Nephron progenitor cell (in vitro differentiated cells): ENCODE measurements around the gene GPR37L1.
"Not testable (repeated sequence)": the region's sequence is repeated elsewhere in the genome, so short reads cannot be mapped to it uniquely, and the experiment has no call there.

Source experiments
- DNase-seq: peaks from one replicate; pipeline ENCODE4 v3.0.0; 2021
- H3K27ac Mint-ChIP-seq: 2 replicates; pipeline ENCODE4 v1.8.0; 2021; ENCODE audit warnings: mild to moderate bottlenecking, moderate library complexity, mixed read lengths
- H3K27me3 Mint-ChIP-seq: 2 replicates; pipeline ENCODE4 v1.8.0; 2021; ENCODE audit warnings: mild to moderate bottlenecking, low read depth, mixed read lengths; ENCODE audit not compliant: poor library complexity
- H3K36me3 Mint-ChIP-seq: 2 replicates; pipeline ENCODE4 v1.8.0; 2021; ENCODE audit warnings: low read depth, mixed read lengths
- H3K4me1 Mint-ChIP-seq: 2 replicates; pipeline ENCODE4 v1.8.0; 2021; ENCODE audit warnings: mixed read lengths
- H3K4me3 Mint-ChIP-seq: 2 replicates; pipeline ENCODE4 v1.8.0; 2021; ENCODE audit warnings: mild to moderate bottlenecking, moderate library complexity, mixed read lengths
- H3K9me3 Mint-ChIP-seq: 2 replicates; pipeline ENCODE4 v1.8.0; 2021; ENCODE audit warnings: mild to moderate bottlenecking, moderate library complexity, mixed read lengths
- CTCF ChIP-seq: fragments of 200-600 bp; sonication (generic); IDR thresholded peaks from 2 replicates; pipeline ENCODE4 v1.5.0; 2021; ENCODE audit warnings: antibody characterized with exemption

The GPR37L1 gene

GRCh38 chr1:202171292-202172014 is 48.7 kb downstream of the GPR37L1 start:
- Mint-ChIP-seq H3K27ac (no peak overlapping the region), H3K4me1 (peaks cover 22% of the 10 kb centered on the region), H3K36me3 (no peaks in the 10 kb centered on the region), H3K27me3 (no peaks in the 10 kb centered on the region), H3K4me3 (no peak overlapping the region), H3K9me3 (no peaks in the 10 kb centered on the region)
- DNase-seq = no peak
- TF ChIP-seq CTCF = no peak

- Mint-ChIP-seq H3K27me3 (no peaks in the 10 kb centered on the region), H3K27ac (no peak overlapping the region), H3K4me1 (peaks cover 17% of the 10 kb centered on the region), H3K36me3 (no peaks in the 10 kb centered on the region), H3K9me3 (no peaks in the 10 kb centered on the region), H3K4me3 (no peak overlapping the region)
- no peak for DNase-seq
- TF ChIP-seq CTCF = no peak
Observed at GRCh38 chr1:202172015-202172355, 49.3 kb downstream of the GPR37L1 start.

- DNase-seq = no peak
- TF ChIP-seq CTCF = no peak
- Mint-ChIP-seq H3K9me3 (no peaks in the 10 kb centered on the region), H3K27ac (no peak overlapping the region), H3K36me3 (no peaks in the 10 kb centered on the region), H3K4me1 (no peaks in the 10 kb centered on the region), H3K4me3 (no peak overlapping the region), H3K27me3 (no peaks in the 10 kb centered on the region)
Observed at GRCh38 chr1:202173993-202174392, 51.3 kb downstream of the GPR37L1 start.

DNA sequence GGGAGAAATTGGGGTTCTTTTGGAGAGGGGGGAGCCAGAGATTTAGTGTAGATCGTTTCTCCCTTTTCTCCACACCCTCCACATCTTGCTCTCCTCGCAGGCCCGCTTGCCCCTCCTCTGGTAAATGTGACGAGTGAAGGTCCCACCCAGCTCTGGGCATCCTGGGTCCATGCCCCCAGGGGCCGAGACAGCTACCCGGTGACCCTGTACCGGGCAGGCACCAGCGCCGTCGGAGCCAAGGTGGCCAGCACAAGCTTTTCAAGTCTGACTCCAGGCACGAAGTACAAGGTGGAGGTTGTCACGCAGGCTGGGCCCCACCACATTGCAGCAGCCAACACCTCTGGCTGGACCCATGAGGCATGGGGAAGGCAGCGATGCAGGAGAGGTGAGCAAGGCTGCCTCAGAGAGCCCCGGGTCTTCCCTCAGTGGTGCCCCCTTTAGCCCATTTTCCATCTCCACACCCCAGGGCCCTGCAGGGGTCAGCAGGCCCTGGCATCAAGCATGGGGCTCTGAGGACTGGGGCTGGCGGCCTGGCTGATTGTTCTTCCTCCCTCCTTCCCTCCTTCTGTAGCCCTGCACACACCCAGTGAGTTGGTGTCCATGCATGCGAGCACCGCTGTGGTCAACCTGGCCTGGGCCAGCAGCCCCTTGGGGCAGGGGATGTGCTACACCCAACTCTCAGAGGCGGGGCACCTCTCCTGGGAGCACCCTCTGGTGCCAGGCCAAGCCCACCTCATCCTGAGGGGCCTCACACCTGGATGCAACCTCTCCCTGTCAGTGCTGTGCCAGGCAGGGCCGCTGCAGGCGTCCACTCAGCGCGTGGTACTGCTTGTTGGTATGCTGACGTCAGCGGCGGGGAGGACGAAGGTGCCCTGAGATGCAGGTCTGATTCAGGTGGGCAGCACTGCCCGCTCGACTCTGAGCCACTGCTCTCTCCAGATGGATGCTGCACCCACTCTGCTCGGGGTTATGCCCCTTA is 54.5 kb downstream of the GPR37L1 start:
- Mint-ChIP-seq H3K4me1 (peaks cover 13% of the 10 kb centered on the region), H3K4me3 (no peak overlapping the region), H3K27me3 (peaks cover 4% of the 10 kb centered on the region), H3K36me3 (no peaks in the 10 kb centered on the region), H3K9me3 (no peaks in the 10 kb centered on the region), H3K27ac (no peak overlapping the region)
- TF ChIP-seq CTCF = no peak
- DNase-seq = no peak

DNA sequence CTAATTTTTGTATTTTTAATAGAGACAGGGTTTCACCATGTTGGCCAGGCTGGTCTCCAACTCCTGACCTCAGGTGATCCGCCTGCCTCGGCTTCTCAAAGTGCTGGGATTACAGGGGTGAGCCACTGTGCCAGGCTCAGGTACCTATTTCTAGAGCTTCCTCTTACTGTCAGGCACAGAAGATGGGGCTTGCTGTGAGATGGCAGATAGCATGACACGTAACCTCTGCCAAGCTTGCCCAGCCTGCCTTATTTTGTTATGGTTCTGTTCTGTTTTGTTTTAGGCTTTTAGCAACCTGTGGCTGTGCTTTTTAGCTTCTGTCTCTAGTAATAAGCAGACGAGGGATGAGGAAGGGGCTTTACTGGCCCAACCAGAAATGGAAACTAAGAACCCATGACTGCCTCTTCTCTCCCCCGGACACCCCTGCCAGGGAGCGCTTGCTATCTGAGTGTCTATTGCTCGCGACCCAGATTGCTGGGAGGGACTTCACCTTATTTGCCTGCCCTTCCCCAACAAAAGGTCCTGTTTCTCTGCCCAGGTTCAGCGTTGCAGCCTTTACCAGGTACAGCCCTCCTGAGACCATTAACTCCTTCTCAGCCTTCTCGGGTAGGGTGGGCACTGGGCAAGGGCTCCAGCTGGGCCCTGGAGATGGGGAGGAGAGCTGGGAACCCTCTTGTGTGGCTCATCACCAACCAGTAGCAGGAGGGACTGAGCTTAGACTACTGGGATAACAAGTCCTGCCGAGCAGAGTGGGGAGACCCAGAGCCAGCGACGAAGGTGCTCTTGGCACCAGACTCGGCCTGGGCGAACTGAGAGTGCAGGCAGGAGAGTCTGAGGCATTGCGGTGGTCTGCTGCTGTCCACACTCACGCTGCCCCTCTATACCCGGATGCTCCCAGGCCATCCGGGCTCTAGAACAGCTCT is 57.4 kb downstream of the GPR37L1 start:
- Mint-ChIP-seq H3K36me3 (no peaks in the 10 kb centered on the region), H3K4me1 (peaks cover 31% of the 10 kb centered on the region)

DNA sequence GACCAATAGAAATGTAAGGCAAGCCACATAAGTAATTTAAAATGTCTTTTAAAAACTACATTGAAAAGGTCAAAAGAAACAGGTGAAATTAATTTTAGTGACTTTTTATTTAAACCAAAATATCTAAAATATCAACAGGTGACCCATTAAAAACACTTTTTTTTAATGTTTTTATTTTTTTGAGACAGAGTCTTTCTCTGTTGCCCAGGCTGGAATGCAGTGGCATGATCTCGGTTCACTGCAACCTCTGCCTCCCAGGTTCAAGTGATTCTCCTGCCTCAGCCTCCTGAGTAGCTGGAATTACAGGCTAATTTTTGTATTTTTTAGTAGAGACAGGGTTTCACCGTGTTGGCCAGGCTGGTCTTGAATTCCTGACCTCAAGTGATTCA is 58.0 kb downstream of the GPR37L1 start:
- H3K36me3 Mint-ChIP-seq, H3K4me3 Mint-ChIP-seq, H3K9me3 Mint-ChIP-seq, H3K27ac Mint-ChIP-seq, H3K27me3 Mint-ChIP-seq, DNase-seq: not testable (repeated sequence)
- peaks cover 32% of the 10 kb centered on the region for H3K4me1 Mint-ChIP-seq

More for the DNA sequence above, 57.4 kb downstream of the GPR37L1 start:
- H3K4me3 Mint-ChIP-seq = no peak overlapping the region
- H3K27ac Mint-ChIP-seq = no peak overlapping the region
- peaks cover 10% of the 10 kb centered on the region for H3K27me3 Mint-ChIP-seq
- no peak for TF ChIP-seq CTCF
- no peaks in the 10 kb centered on the region for H3K9me3 Mint-ChIP-seq
- no peak for DNase-seq
